Activated CD8-positive, alpha-beta memory T cell treated with anti-CD3 and anti-CD28 coated beads, Interleukin-2, amount 50 U/mL, for 1 hour (primary cell): ENCODE measurements around the gene LIX1.
"Not testable (repeated sequence)": the region's sequence is repeated elsewhere in the genome, so short reads cannot be mapped to it uniquely, and the experiment has no call there.

Experiments used
- DNase-seq: peaks from one replicate; pipeline ENCODE4 v3.0.0-alpha.2; 2020; ENCODE audit errors: extremely low read depth

Gene LIX1

GRCh38 chr5:97102010-97102470 is 40.4 kb downstream of the LIX1 start:
- DNase-seq, result no peak

GRCh38 chr5:97101189-97101910 is 41.1 kb downstream of the LIX1 start:
- no peak for DNase-seq

- DNase-seq, result no peak
Observed at GRCh38 chr5:97100476-97100875, 41.9 kb downstream of the LIX1 start.

- no peak for DNase-seq
Observed at GRCh38 chr5:97098922-97099321, 43.5 kb downstream of the LIX1 start.

- no peak for DNase-seq
Observed at GRCh38 chr5:97097326-97098230, 44.8 kb downstream of the LIX1 start.

GRCh38 chr5:97096846-97097245 is 45.6 kb downstream of the LIX1 start:
- no peak for DNase-seq

- DNase-seq, result no peak
Observed at GRCh38 chr5:97096191-97096590, 46.2 kb downstream of the LIX1 start.

GRCh38 chr5:97095318-97095732 is 47.1 kb downstream of the LIX1 start:
- DNase-seq, result no peak

- DNase-seq, result no peak
Observed at GRCh38 chr5:97094579-97095317, 47.7 kb downstream of the LIX1 start.

- DNase-seq, result no peak
Observed at GRCh38 chr5:97093193-97093592, 49.2 kb downstream of the LIX1 start.

GRCh38 chr5:97090944-97091343 is 51.5 kb downstream of the LIX1 start:
- DNase-seq, result no peak

- DNase-seq, result no peak
Observed at GRCh38 chr5:97089149-97089801, 53.1 kb downstream of the LIX1 start.

GRCh38 chr5:97088774-97089148 is 53.6 kb downstream of the LIX1 start:
- no peak for DNase-seq

GRCh38 chr5:97087138-97087537 is 55.3 kb downstream of the LIX1 start:
- no peak for DNase-seq

GRCh38 chr5:97085459-97086181 is 56.8 kb downstream of the LIX1 start:
- DNase-seq, result no peak

- not testable (repeated sequence) for DNase-seq
Observed at GRCh38 chr5:97084782-97085458, 57.5 kb downstream of the LIX1 start.

GRCh38 chr5:97078958-97079743 is 63.3 kb downstream of the LIX1 start:
- no peak for DNase-seq

- no peak for DNase-seq
Observed at GRCh38 chr5:97077246-97077645, 65.2 kb downstream of the LIX1 start.

- DNase-seq, result no peak
Observed at GRCh38 chr5:97076098-97076497, 66.3 kb downstream of the LIX1 start.

- no peak for DNase-seq
Observed at GRCh38 chr5:97075649-97076048, 66.8 kb downstream of the LIX1 start.
